Left forelimb (tissue), 1 donor: ENCODE results near the gene EIF4EBP3.

Source experiments
- DNase-seq: peaks from one replicate; pipeline ENCODE4 v3.0.0-alpha.2; 2018; ENCODE audit warnings: low spot score

The EIF4EBP3 gene

GRCh38 chr5:140557136-140557805, 9.8 kb downstream of the EIF4EBP3 start, which contains the start of gene SRA1:
Gene SRA1 (minus strand): TSS chr5:140557473. CDS start chr5:140557452, 21 bp downstream.
- peak; percentile 98 for DNase-seq

- DNase-seq: no peak
These were observed 10.5 kb downstream of the EIF4EBP3 start for GRCh38 chr5:140557965-140558364.

GRCh38 chr5:140558542-140558941, 11.1 kb downstream of the EIF4EBP3 start:
- DNase-seq: no peak

- no peak for DNase-seq
These were observed 12.8 kb downstream of the EIF4EBP3 start for GRCh38 chr5:140560227-140560626.

- no peak for DNase-seq
These were observed 14.5 kb downstream of the EIF4EBP3 start for GRCh38 chr5:140561753-140562523.

GRCh38 chr5:140563596-140563995, 16.1 kb downstream of the EIF4EBP3 start:
- no peak for DNase-seq

GRCh38 chr5:140564196-140565023, 16.9 kb downstream of the EIF4EBP3 start, which contains the start of the genes APBB3 and SLC35A4:
Gene APBB3 (minus strand): TSS chr5:140564598. CDS start chr5:140564245, 353 bp downstream.
Gene SLC35A4 (plus strand): TSS chr5:140564828. CDS start chr5:140567170, 2,342 bp downstream.
- DNase-seq: peak; percentile 97

GRCh38 chr5:140565024-140565779, 17.7 kb downstream of the EIF4EBP3 start:
- no peak for DNase-seq

- DNase-seq: no peak
These were observed 18.3 kb downstream of the EIF4EBP3 start for GRCh38 chr5:140565780-140566095.

GRCh38 chr5:140566665-140567064, 19.2 kb downstream of the EIF4EBP3 start:
- DNase-seq: no peak

- DNase-seq: no peak
These were observed 19.8 kb downstream of the EIF4EBP3 start for GRCh38 chr5:140567136-140567818.

GRCh38 chr5:140567871-140568270, 20.4 kb downstream of the EIF4EBP3 start:
- DNase-seq: no peak

- no peak for DNase-seq
These were observed 21.1 kb downstream of the EIF4EBP3 start for GRCh38 chr5:140568443-140569063.

GRCh38 chr5:140569197-140569596, 21.7 kb downstream of the EIF4EBP3 start:
- DNase-seq: no peak

GRCh38 chr5:140570058-140570457, 22.6 kb downstream of the EIF4EBP3 start:
- DNase-seq: no peak

- DNase-seq: no peak
These were observed 23.0 kb downstream of the EIF4EBP3 start for GRCh38 chr5:140570488-140570887.

GRCh38 chr5:140571105-140571504, 23.6 kb downstream of the EIF4EBP3 start:
- no peak for DNase-seq

- DNase-seq: no peak
These were observed 26.2 kb downstream of the EIF4EBP3 start for GRCh38 chr5:140573683-140574082.

GRCh38 chr5:140574165-140574564, 26.7 kb downstream of the EIF4EBP3 start:
- DNase-seq: no peak

GRCh38 chr5:140575309-140575708, 27.8 kb downstream of the EIF4EBP3 start:
- DNase-seq: no peak

GRCh38 chr5:140576776-140577201, 29.3 kb downstream of the EIF4EBP3 start:
- DNase-seq: no peak
